Caco-2 (cell line): ENCODE measurements around the gene SLC23A3. TPM values are rescaled to one million over a fixed set of nuclear protein-coding genes. Genes with fewer than 3 reads are reported as not detected.
A peak's percentile ranks its signal among the peaks of the same experiment; 100 is the strongest.

Source experiments
- BruUV-seq: library from RNA; stranded (reverse); fragments of 400-500 nt; replicated peaks from 2 replicates; lab custom pipeline; 2021; lab: Mats Ljungman, UMichigan
- CTCF ChIA-PET: fragments of 300-600 bp; sonication (Branson Sonifier 250); formaldehyde crosslinking; loops from one replicate; lab custom pipeline; 2022; ENCODE audit warnings: antibody characterized with exemption; lab: Charles Lee
- POLR2A ChIA-PET: fragments of 300-600 bp; sonication (Branson Sonifier 250); formaldehyde crosslinking; loops from one replicate; lab custom pipeline; 2022; ENCODE audit warnings: antibody characterized with exemption; lab: Charles Lee
- DNase-seq, 2 experiments: peaks; one replicate each; pipeline versions ENCODE4 v3.0.0 to v3.0.0-alpha.2; 2020 to 2022
- H3K27me3 ChIP-seq: replicated peaks from 2 replicates; pipeline ENCODE4 v1.6.0; 2011; ENCODE audit warnings: low read length; ENCODE audit not compliant: control insufficient read depth, insufficient read depth
- H3K36me3 ChIP-seq: 2 replicates; pipeline ENCODE4 v1.5.1; 2011; ENCODE audit warnings: low read length; ENCODE audit not compliant: control insufficient read depth, insufficient read depth
- H3K4me1 ChIP-seq: fragments of 250-450 bp; sonication (Bioruptor Pico); 2 replicates; pipeline ENCODE4 v1.5.1; 2020; ENCODE audit warnings: mild to moderate bottlenecking
- H3K4me3 ChIP-seq: 2 replicates; pipeline ENCODE4 v1.5.1; 2011; ENCODE audit warnings: low read depth, mild to moderate bottlenecking, control low read depth, low read length
- H3K9me3 ChIP-seq: fragments of 250-450 bp; sonication (Bioruptor Pico); 2 replicates; pipeline ENCODE4 v1.5.1; 2020; ENCODE audit warnings: mild to moderate bottlenecking, moderate library complexity
- H3K27ac Mint-ChIP-seq: one replicate; pipeline ENCODE4 v1.8.0; 2022; ENCODE audit warnings: mixed read lengths; ENCODE audit not compliant: unreplicated experiment
- H3K27me3 Mint-ChIP-seq: one replicate; pipeline ENCODE4 v1.8.0; 2022; ENCODE audit warnings: mixed read lengths; ENCODE audit not compliant: insufficient read depth, unreplicated experiment
- H3K36me3 Mint-ChIP-seq: one replicate; pipeline ENCODE4 v1.8.0; 2022; ENCODE audit warnings: mild to moderate bottlenecking, mixed read lengths; ENCODE audit not compliant: insufficient read depth, unreplicated experiment
- H3K4me1 Mint-ChIP-seq: one replicate; pipeline ENCODE4 v1.8.0; 2022; ENCODE audit warnings: low read depth, mixed read lengths; ENCODE audit not compliant: unreplicated experiment
- H3K4me3 Mint-ChIP-seq: one replicate; pipeline ENCODE4 v1.8.0; 2022; ENCODE audit warnings: mild to moderate bottlenecking, moderate library complexity, mixed read lengths; ENCODE audit not compliant: unreplicated experiment
- H3K9me3 Mint-ChIP-seq: one replicate; pipeline ENCODE4 v1.8.0; 2022; ENCODE audit warnings: mixed read lengths; ENCODE audit not compliant: unreplicated experiment
- CTCF ChIP-seq, 2 experiments: fragments of 200-600 bp in 1 of 2; IDR thresholded peaks; 1 replicate in 1 of 2; 2 replicates in 1 of 2; pipeline versions ENCODE4 v1.5.1 to v1.8.0; 2011 to 2022; ENCODE audit warnings: antibody characterized with exemption in 1 of 2, control low read depth in 1 of 2, inconsistent platforms in 1 of 2, low read depth in 1 of 2, low read length in 1 of 2, mild to moderate bottlenecking in 1 of 2, moderate library complexity in 1 of 2; ENCODE audit not compliant: insufficient read depth in 1 of 2, severe bottlenecking in 1 of 2, unreplicated experiment in 1 of 2
- intact Hi-C: fragments of 100-400 bp; cut with micrococcal nuclease; formaldehyde crosslinking; loops from one replicate; pipeline ENCODE4 v1.10.0; 2022; ENCODE audit not compliant: unreplicated experiment
- total RNA-seq: library from RNA; stranded (reverse); gene quantifications from 2 replicates; pipeline ENCODE4 v1.2.3, GENCODE V29; 2022

SLC23A3 gene
- total RNA-seq, 1 experiment from 2014 or later: 7.1 TPM

GRCh38 chr2:219206328-219207133 is 36.7 kb upstream of the SLC23A3 start, which contains the start of gene ZFAND2B:
Gene ZFAND2B, plus strand, starts transcription at chr2:219206782. Its CDS starts 206 bp downstream, at chr2:219206988.
- no peaks in the 10 kb centered on the region for H3K9me3 Mint-ChIP-seq

GRCh38 chr2:219205981-219206327 is 36.1 kb upstream of the SLC23A3 start:
- H3K4me1 Mint-ChIP-seq: peaks cover 5% of the 10 kb centered on the region
- H3K4me3 Mint-ChIP-seq: peak overlapping the region; percentile 81
- intact Hi-C loops: loop anchor here (1.0 kb wide), 2 partner anchors 23 to 28 kb away; partner anchors contain the start of genes ANKZF1, ATG9A and RETREG2
- no peaks in the 10 kb centered on the region for H3K27me3 ChIP-seq
- H3K9me3 ChIP-seq: no peaks in the 10 kb centered on the region
- H3K4me1 ChIP-seq: peaks cover 8% of the 10 kb centered on the region
- H3K9me3 Mint-ChIP-seq: no peaks in the 10 kb centered on the region
- no peak for DNase-seq
- peaks cover 12% of the 10 kb centered on the region for H3K36me3 ChIP-seq
- H3K27me3 Mint-ChIP-seq: no peaks in the 10 kb centered on the region
- H3K4me3 ChIP-seq: peak overlapping the region; percentile 50
- no peak for TF ChIP-seq CTCF (IDR thresholded peaks at IDR 0.05; ENCODE audit: insufficient read depth in 1 of 2, low read depth in 1 of 2, low read length in 1 of 2, severe bottlenecking in 1 of 2, unreplicated experiment in 1 of 2)
- peaks cover 39% of the 10 kb centered on the region for H3K36me3 Mint-ChIP-seq
- ChIA-PET CTCF (interaction anchor here (0.7 to 2.5 kb wide), 11 partner anchors 9 to 304 kb away, joined by 3 to 13 read pairs (median 7); partner anchors contain the start of genes CNPPD1, GLB1L, STK16 and TUBA4B), POLR2A (interaction anchor here (0.6 to 3.1 kb wide), 8 partner anchors 11 to 353 kb away, joined by 3 to 29 read pairs (median 8); partner anchors contain the start of genes ABCB6, CNPPD1, GLB1L and STK16)
- BruUV-seq: TSS peak; percentile 74
- H3K27ac Mint-ChIP-seq: peak overlapping the region; percentile 84

More at GRCh38 chr2:219206328-219207133, 36.7 kb upstream of the SLC23A3 start, which contains the start of gene ZFAND2B:
- ChIA-PET CTCF (interaction anchor here (0.6 to 2.5 kb wide), 19 partner anchors 9 to 304 kb away, joined by 3 to 13 read pairs (median 4); partner anchors contain the start of genes CNPPD1, GLB1L, STK16 and TUBA4A), POLR2A (interaction anchor here (0.6 to 3.1 kb wide), 16 partner anchors 10 to 364 kb away, joined by 3 to 29 read pairs (median 6); partner anchors contain the start of genes ABCB6, CNPPD1, DNPEP and GLB1L)
- no peak for TF ChIP-seq CTCF (IDR thresholded peaks at IDR 0.05; ENCODE audit: insufficient read depth in 1 of 2, low read depth in 1 of 2, low read length in 1 of 2, severe bottlenecking in 1 of 2, unreplicated experiment in 1 of 2)
- Histone ChIP-seq H3K4me3 (peak within 1 kb of the TSS; percentile 78), H3K4me1 (peaks cover 8% of the 10 kb centered on the region), H3K27me3 (no peaks in the 10 kb centered on the region), H3K36me3 (peaks cover 14% of the 10 kb centered on the region), H3K9me3 (no peaks in the 10 kb centered on the region)
- Mint-ChIP-seq H3K27me3 (no peaks in the 10 kb centered on the region), H3K4me1 (peaks cover 5% of the 10 kb centered on the region), H3K4me3 (peak within 1 kb of the TSS; percentile 81), H3K36me3 (peaks cover 45% of the 10 kb centered on the region), H3K27ac (peak within 1 kb of the TSS; percentile 84)
- intact Hi-C loops: loop anchor here (1.0 kb wide), 4 partner anchors 12 to 46 kb away; partner anchors contain the start of genes ABCB6, ANKZF1, ATG9A and NHEJ1
- peak; percentile 93 to 98 for DNase-seq
- BruUV-seq: no TSS peak

GRCh38 chr2:219205165-219205538 is 35.3 kb upstream of the SLC23A3 start:
- CTCF ChIA-PET: no interaction called here
- H3K4me3 ChIP-seq: no peak overlapping the region
- Mint-ChIP-seq H3K36me3 (peaks cover 31% of the 10 kb centered on the region), H3K27ac (no peak overlapping the region), H3K4me3 (peak overlapping the region; percentile 35), H3K27me3 (no peaks in the 10 kb centered on the region), H3K4me1 (peaks cover 5% of the 10 kb centered on the region), H3K9me3 (no peaks in the 10 kb centered on the region)
- POLR2A ChIA-PET: no interaction called here
- peaks cover 10% of the 10 kb centered on the region for H3K36me3 ChIP-seq
- H3K27me3 ChIP-seq: no peaks in the 10 kb centered on the region
- H3K4me1 ChIP-seq: peaks cover 8% of the 10 kb centered on the region
- H3K9me3 ChIP-seq: no peaks in the 10 kb centered on the region
- no peak for TF ChIP-seq CTCF (IDR thresholded peaks at IDR 0.05; ENCODE audit: insufficient read depth in 1 of 2, low read depth in 1 of 2, low read length in 1 of 2, severe bottlenecking in 1 of 2, unreplicated experiment in 1 of 2)
- no TSS peak for BruUV-seq
- intact Hi-C loops: no loop called here
- DNase-seq: no peak
